Neural cell (in vitro differentiated cells): ENCODE data around the gene RRM1. TPM values are rescaled to one million over a fixed set of nuclear protein-coding genes. Genes with fewer than 3 reads are reported as not detected.

ENCODE experiments used
- H2AFZ ChIP-seq: fragments of 200-600, 300-800 bp; sonication (generic), shearing (Covaris generic); 2 replicates; pipeline ENCODE4 v1.6.0; 2014; ENCODE audit warnings: low read depth, mild to moderate bottlenecking, antibody characterized with exemption, low read length, moderate library complexity
- H3F3A ChIP-seq: fragments of 200-600 bp; shearing (Covaris generic); 2 replicates; pipeline ENCODE4 v1.6.1; 2016; ENCODE audit warnings: mild to moderate bottlenecking, moderate library complexity, mixed read lengths, antibody characterized with exemption, low read length; ENCODE audit not compliant: insufficient read depth, poor library complexity, severe bottlenecking
- H3K27ac ChIP-seq: fragments of 200-600, 300-800 bp; sonication (generic), shearing (Covaris generic); 2 replicates; pipeline ENCODE4 v1.5.1; 2014; ENCODE audit warnings: mild to moderate bottlenecking, low read length, moderate library complexity
- H3K27me3 ChIP-seq: fragments of 300-800, 200-600 bp; sonication (generic), shearing (Covaris generic); 2 replicates; pipeline ENCODE4 v1.6.0; 2014; ENCODE audit warnings: mild to moderate bottlenecking, low read depth, low read length, moderate library complexity; ENCODE audit not compliant: insufficient read depth
- H3K36me3 ChIP-seq: fragments of 300-800, 200-600 bp; sonication (generic), shearing (Covaris generic); 2 replicates; pipeline ENCODE4 v1.5.1; 2014; ENCODE audit warnings: mild to moderate bottlenecking, antibody characterized with exemption, low read length, moderate library complexity; ENCODE audit not compliant: insufficient read depth
- H3K4me2 ChIP-seq: fragments of 300-800, 200-600 bp; sonication (generic), shearing (Covaris generic); 2 replicates; pipeline ENCODE4 v1.6.0; 2014; ENCODE audit warnings: mild to moderate bottlenecking, low read length
- H3K4me3 ChIP-seq: fragments of 300-800, 200-600 bp; sonication (generic), shearing (Covaris generic); 2 replicates; pipeline ENCODE4 v1.5.1; 2014; ENCODE audit warnings: mild to moderate bottlenecking, low read length, moderate library complexity
- H3K79me2 ChIP-seq: fragments of 200-600 bp; shearing (Covaris generic); replicated peaks from 2 replicates; pipeline ENCODE4 v1.6.0; 2014; ENCODE audit warnings: mild to moderate bottlenecking, low read length, moderate library complexity; ENCODE audit not compliant: insufficient read depth
- H3K9ac ChIP-seq: fragments of 300-800, 200-600 bp; sonication (generic), shearing (Covaris generic); 2 replicates; pipeline ENCODE4 v1.6.1; 2016; ENCODE audit warnings: mild to moderate bottlenecking, low read length, mixed read lengths
- H3K9me2 ChIP-seq: fragments of 200-600 bp; shearing (Covaris generic); 2 replicates; pipeline ENCODE4 v1.6.1; 2016; ENCODE audit warnings: mild to moderate bottlenecking, low read length, mixed read lengths; ENCODE audit not compliant: insufficient read depth
- H3K9me3 ChIP-seq: fragments of 200-600, 300-800 bp; sonication (generic), shearing (Covaris generic); 2 replicates; pipeline ENCODE4 v1.6.1; 2016; ENCODE audit warnings: mild to moderate bottlenecking, mixed run types, low read length, moderate library complexity, mixed read lengths
- H4K20me1 ChIP-seq: fragments of 200-600 bp; shearing (Covaris generic); 2 replicates; pipeline ENCODE4 v1.6.1; 2016; ENCODE audit warnings: mild to moderate bottlenecking, mixed run types; ENCODE audit not compliant: insufficient read depth
- CTCF ChIP-seq: fragments of 450-650 bp; IDR thresholded peaks from 2 replicates; pipeline ENCODE4 v1.5.1; 2014; ENCODE audit warnings: antibody characterized with exemption, mild to moderate bottlenecking, moderate library complexity; ENCODE audit not compliant: poor library complexity, severe bottlenecking
- EP300 ChIP-seq: fragments of 450-650 bp; conservative IDR thresholded peaks from 2 replicates; pipeline ENCODE4 v1.6.1; 2014; ENCODE audit warnings: antibody characterized with exemption, mild to moderate bottlenecking, moderate library complexity; ENCODE audit not compliant: poor library complexity, severe bottlenecking
- EZH2 ChIP-seq: fragments of 200-600, 300-800 bp; shearing (Covaris generic), sonication (generic); IDR thresholded peaks from 2 replicates; pipeline ENCODE4 v1.6.1; 2014; ENCODE audit warnings: antibody characterized with exemption, low read length, borderline replicate concordance, mild to moderate bottlenecking; ENCODE audit not compliant: insufficient read depth, poor library complexity, severe bottlenecking
- MXI1 ChIP-seq: fragments of 450-650 bp; conservative IDR thresholded peaks from 2 replicates; pipeline ENCODE4 v1.6.1; 2014; ENCODE audit warnings: antibody characterized with exemption, mild to moderate bottlenecking; ENCODE audit not compliant: poor library complexity, severe bottlenecking
- POLR2AphosphoS5 ChIP-seq: IDR thresholded peaks from 2 replicates; pipeline ENCODE4 v1.6.1; 2012
- RAD21 ChIP-seq: fragments of 450-650 bp; conservative IDR thresholded peaks from 2 replicates; pipeline ENCODE4 v1.6.1; 2014; ENCODE audit warnings: antibody characterized with exemption, mild to moderate bottlenecking, moderate library complexity
- REST ChIP-seq: IDR thresholded peaks from 2 replicates; pipeline ENCODE4 v1.6.1; 2012; ENCODE audit warnings: borderline replicate concordance
- SMC3 ChIP-seq: fragments of 450-650 bp; conservative IDR thresholded peaks from 2 replicates; pipeline ENCODE4 v1.6.1; 2014; ENCODE audit warnings: antibody characterized with exemption, mild to moderate bottlenecking, moderate library complexity; ENCODE audit not compliant: poor library complexity
- TAF1 ChIP-seq: IDR thresholded peaks from 2 replicates; pipeline ENCODE4 v1.6.1; 2012; ENCODE audit warnings: low read depth
- polyA plus RNA-seq: library from polyadenylated mRNA; depleted of rRNA; stranded (reverse); fragments of >200 nt; gene quantifications from 2 replicates; pipeline ENCODE4 v1.2.3, GENCODE V29; 2014

RRM1 gene
- polyA plus RNA-seq, 1 donor from 2014 or later, result 65.9 TPM

- H3K27ac ChIP-seq, result no peak overlapping the region
- no peaks in the 10 kb centered on the region for H4K20me1 ChIP-seq
- no peak for TF ChIP-seq MXI1
- TF ChIP-seq REST, result no peak
- no peak for TF ChIP-seq EZH2
- TF ChIP-seq SMC3, result no peak
- no peak for TF ChIP-seq EP300
- TF ChIP-seq TAF1, result no peak
- no peak for TF ChIP-seq RAD21
- no peak for TF ChIP-seq POLR2AphosphoS5
- TF ChIP-seq CTCF, result no peak
Observed at GRCh38 chr11:4048340-4048739, 46.3 kb upstream of the RRM1 start.

GRCh38 chr11:4049006-4049405, 45.6 kb upstream of the RRM1 start:
- H3K27ac ChIP-seq, result no peak overlapping the region
- H3K79me2 ChIP-seq, result no peaks in the 10 kb centered on the region
- no peaks in the 10 kb centered on the region for H4K20me1 ChIP-seq
- H3K27me3 ChIP-seq, result no peaks in the 10 kb centered on the region
- TF ChIP-seq TAF1 (no peak), POLR2AphosphoS5 (no peak), EP300 (no peak), MXI1 (no peak), EZH2 (no peak), CTCF (no peak)
- no peak overlapping the region for H3K4me3 ChIP-seq
- no peak overlapping the region for H3K4me2 ChIP-seq
- no peaks in the 10 kb centered on the region for H3K9me3 ChIP-seq
- H2AFZ ChIP-seq, result no peak overlapping the region
- no peak overlapping the region for H3K9ac ChIP-seq
- H3F3A ChIP-seq, result no peaks in the 10 kb centered on the region
- H3K9me2 ChIP-seq, result no peaks in the 10 kb centered on the region
- no peaks in the 10 kb centered on the region for H3K36me3 ChIP-seq

More at GRCh38 chr11:4048340-4048739, 46.3 kb upstream of the RRM1 start:
- no peaks in the 10 kb centered on the region for H3K36me3 ChIP-seq
- H3K4me2 ChIP-seq, result no peak overlapping the region
- H3K79me2 ChIP-seq, result no peaks in the 10 kb centered on the region
- no peak overlapping the region for H3K4me3 ChIP-seq
- H2AFZ ChIP-seq, result no peak overlapping the region
- no peaks in the 10 kb centered on the region for H3F3A ChIP-seq
- no peak overlapping the region for H3K9ac ChIP-seq
- no peaks in the 10 kb centered on the region for H3K9me2 ChIP-seq
- no peaks in the 10 kb centered on the region for H3K27me3 ChIP-seq
- H3K9me3 ChIP-seq, result no peaks in the 10 kb centered on the region
